HG03521 (cell line): ENCODE results near the gene YES1.

Source experiments
- ATAC-seq: cut with Tn5 transposase; IDR thresholded peaks from one replicate; pipeline ENCODE4 v1.9.1; 2021; ENCODE audit warnings: mild to moderate bottlenecking, moderate library complexity; ENCODE audit not compliant: unreplicated experiment

The YES1 gene

GRCh38 chr18:811892-812375 is at the start of gene YES1:
YES1 (minus strand) TSS chr18:812242; CDS start chr18:756827, 55,415 bp downstream.
- peak; percentile 57 for ATAC-seq

- no peak for ATAC-seq
Measured at GRCh38 chr18:857986-858385, 45.9 kb upstream of the YES1 start.

GRCh38 chr18:853471-853870 is 41.4 kb upstream of the YES1 start:
- ATAC-seq, result no peak

GRCh38 chr18:850960-851359 is 38.9 kb upstream of the YES1 start:
- no peak for ATAC-seq

- ATAC-seq, result no peak
Measured at GRCh38 chr18:849021-849420, 37.0 kb upstream of the YES1 start.

GRCh38 chr18:848062-848861 is 36.2 kb upstream of the YES1 start:
- no peak for ATAC-seq

GRCh38 chr18:845152-845819 is 33.2 kb upstream of the YES1 start:
- ATAC-seq, result no peak

GRCh38 chr18:841647-842370 is 29.8 kb upstream of the YES1 start:
- no peak for ATAC-seq

- no peak for ATAC-seq
Measured at GRCh38 chr18:840516-840915, 28.5 kb upstream of the YES1 start.

GRCh38 chr18:840023-840408 is 28.0 kb upstream of the YES1 start:
- ATAC-seq, result no peak

- ATAC-seq, result peak; percentile 88
Measured at GRCh38 chr18:839224-840022, 27.4 kb upstream of the YES1 start.

- ATAC-seq, result no peak
Measured at GRCh38 chr18:837922-838321, 25.9 kb upstream of the YES1 start.

GRCh38 chr18:834082-834720 is 22.2 kb upstream of the YES1 start:
- no peak for ATAC-seq

GRCh38 chr18:833197-833596 is 21.2 kb upstream of the YES1 start:
- no peak for ATAC-seq

- no peak for ATAC-seq
Measured at GRCh38 chr18:832085-832681, 20.1 kb upstream of the YES1 start.

- peak; percentile 45 for ATAC-seq
Measured at GRCh38 chr18:830315-830901, 18.4 kb upstream of the YES1 start.

GRCh38 chr18:829432-829831 is 17.4 kb upstream of the YES1 start:
- no peak for ATAC-seq

GRCh38 chr18:827093-827677 is 15.1 kb upstream of the YES1 start:
- ATAC-seq, result no peak

- no peak for ATAC-seq
Measured at GRCh38 chr18:825891-826585, 14.0 kb upstream of the YES1 start.
